Erythroblast (primary cell): Measurements from ENCODE around the gene SLC17A2.

Experiments used
- GATA1 ChIP-seq: IDR thresholded peaks from 2 replicates; pipeline ENCODE4 v1.6.1; 2011; ENCODE audit warnings: low read depth, mild to moderate bottlenecking, control low read depth, low read length, moderate library complexity
- POLR2A ChIP-seq: IDR thresholded peaks from 2 replicates; pipeline ENCODE4 v1.6.1; 2011; ENCODE audit warnings: mild to moderate bottlenecking, low read length

GRCh38 chr6:25913741-25914140 lies 16.8 kb downstream of the SLC17A2 start:
- TF ChIP-seq POLR2A (no peak), GATA1 (no peak)
